ENCODE results near the gene SMOC2. TPM values are rescaled to one million over a fixed set of nuclear protein-coding genes. Genes with fewer than 3 reads are reported as not detected.

Gene SMOC2
- polyA plus RNA-seq, 3 donors: not detected

GRCh38 chr6:168577496-168577895 is 136.5 kb downstream of the SMOC2 start:
- Histone ChIP-seq H2AFZ (ENCODE audit: insufficient read depth, low read depth, low read length, poor library complexity, severe bottlenecking) (no peak overlapping the region), H3K27ac (ENCODE audit: low read depth in 1 of 2, low read length in 2 of 2) (no peak overlapping the region), H3K4me2 (replicated peaks; ENCODE audit: extremely low read depth, low read length, poor library complexity, severe bottlenecking) (no peak overlapping the region), H4K20me1 (ENCODE audit: insufficient read depth, low read length) (no peaks in the 10 kb centered on the region), H3K9ac (ENCODE audit: insufficient read depth, low read length, poor library complexity, severe bottlenecking) (no peak overlapping the region), H3K79me2 (ENCODE audit: insufficient read depth, low read length) (no peaks in the 10 kb centered on the region), H3K36me3 (replicated peaks in 1 of 2; ENCODE audit: control insufficient read depth in 1 of 2, insufficient read depth in 2 of 2, low read length in 2 of 2) (no peaks in the 10 kb centered on the region), H3K27me3 (ENCODE audit: control insufficient read depth in 2 of 2, insufficient read depth in 2 of 2, low read length in 2 of 2) (no peaks in the 10 kb centered on the region), H3K4me3 (replicated peaks in 1 of 3; ENCODE audit: low read depth in 2 of 3, low read length in 3 of 3) (no peak overlapping the region), H3K9me3 (replicated peaks in 1 of 2; ENCODE audit: control insufficient read depth in 1 of 2, insufficient read depth in 1 of 2, low read length in 2 of 2) (peaks cover 0 to 21% of the 10 kb centered on the region in 2 donors), H3K4me1 (ENCODE audit: control insufficient read depth in 1 of 2, insufficient read depth in 2 of 2, low read length in 2 of 2) (no peaks in the 10 kb centered on the region)
- intact Hi-C loops (cut with micrococcal nuclease): no loop called here
- DNase-seq: no peak
- H3K27ac Mint-ChIP-seq: no peak overlapping the region
- no peak overlapping the region for H3K4me3 Mint-ChIP-seq
- H3K27me3 Mint-ChIP-seq (ENCODE audit: low read depth in 3 of 3): peaks cover 0 to 4% (median 2%) of the 10 kb centered on the region in 3 donors
- no peaks in the 10 kb centered on the region for H3K4me1 Mint-ChIP-seq
- H3K36me3 Mint-ChIP-seq: no peaks in the 10 kb centered on the region
- peaks cover 2 to 13% (median 5%) of the 10 kb centered on the region in 7 donors for H3K9me3 Mint-ChIP-seq
- WGBS (ENCODE audit: insufficient coverage): 82% methylated on average over 9 of the region's 9 CpGs
- no peak for TF ChIP-seq CTCF (IDR thresholded peaks at IDR 0.05)

- H3K27me3 ChIP-seq (ENCODE audit: control insufficient read depth in 2 of 2, insufficient read depth in 2 of 2, low read length in 2 of 2): no peaks in the 10 kb centered on the region
- no peak for DNase-seq
- Mint-ChIP-seq H3K9me3 (peaks cover 0 to 11% (median 5%) of the 10 kb centered on the region in 7 donors), H3K36me3 (no peaks in the 10 kb centered on the region), H3K4me3 (no peak overlapping the region), H3K4me1 (no peaks in the 10 kb centered on the region), H3K27me3 (ENCODE audit: low read depth in 3 of 3) (peaks cover 0 to 4% (median 2%) of the 10 kb centered on the region in 3 donors), H3K27ac (no peak overlapping the region)
- H3K9me3 ChIP-seq (replicated peaks in 1 of 2; ENCODE audit: control insufficient read depth in 1 of 2, insufficient read depth in 1 of 2, low read length in 2 of 2): peaks cover 0 to 21% of the 10 kb centered on the region in 2 donors
- 52% methylated on average over 7 of the region's 8 CpGs for WGBS (ENCODE audit: insufficient coverage)
- no peak overlapping the region for H3K9ac ChIP-seq (ENCODE audit: insufficient read depth, low read length, poor library complexity, severe bottlenecking)
- intact Hi-C loops (cut with micrococcal nuclease): no loop called here
- no peak for TF ChIP-seq CTCF (IDR thresholded peaks at IDR 0.05)
- no peak overlapping the region for H2AFZ ChIP-seq (ENCODE audit: insufficient read depth, low read depth, low read length, poor library complexity, severe bottlenecking)
- H3K27ac ChIP-seq (ENCODE audit: low read depth in 1 of 2, low read length in 2 of 2): no peak overlapping the region
- H3K36me3 ChIP-seq (replicated peaks in 1 of 2; ENCODE audit: control insufficient read depth in 1 of 2, insufficient read depth in 2 of 2, low read length in 2 of 2): no peaks in the 10 kb centered on the region
- H3K4me3 ChIP-seq (replicated peaks in 1 of 3; ENCODE audit: low read depth in 2 of 3, low read length in 3 of 3): no peak overlapping the region
- no peaks in the 10 kb centered on the region for H3K79me2 ChIP-seq (ENCODE audit: insufficient read depth, low read length)
- H3K4me1 ChIP-seq (ENCODE audit: control insufficient read depth in 1 of 2, insufficient read depth in 2 of 2, low read length in 2 of 2): no peaks in the 10 kb centered on the region
- H4K20me1 ChIP-seq (ENCODE audit: insufficient read depth, low read length): no peaks in the 10 kb centered on the region
- no peak overlapping the region for H3K4me2 ChIP-seq (replicated peaks; ENCODE audit: extremely low read depth, low read length, poor library complexity, severe bottlenecking)
Measured at GRCh38 chr6:168578036-168578435, 137.1 kb downstream of the SMOC2 start.

Measured in CD14-positive monocyte (primary cell).